ENCODE measurements around the gene RABAC1. TPM values are rescaled to one million over a fixed set of nuclear protein-coding genes. Genes with fewer than 3 reads are reported as not detected.

The RABAC1 gene
- total and polyA plus RNA-seq, 2 of the 4 experiments (the other 2 are of a cell fraction), result 117 to 276 TPM

- TF ChIP-seq RFX5 (IDR thresholded peaks at IDR 0.05; ENCODE audit: low read depth, low read length), result no peak
These were observed 39.3 kb upstream of the RABAC1 start (continued) for GRCh38 chr19:41998246-41999020.

- no peak for DNase-seq
- BruUV-seq (replicated peaks), result no TSS peak
- Histone ChIP-seq H4K91ac (ENCODE audit: insufficient read depth, low read depth, low read length) (no peak overlapping the region), H3K18ac (ENCODE audit: low read depth, low read length) (no peak overlapping the region), H2BK5ac (ENCODE audit: low read depth, low read length, poor library complexity, severe bottlenecking) (no peak overlapping the region), H3K27me3 (ENCODE audit: control insufficient read depth, insufficient read depth, low read length) (peaks cover 79% of the 10 kb centered on the region), H3K27ac (ENCODE audit: insufficient read depth, low read length) (no peak overlapping the region), H4K5ac (ENCODE audit: low read depth, low read length) (no peak overlapping the region), H3K14ac (replicated peaks; ENCODE audit: low read depth, low read length) (no peak overlapping the region), H2AFZ (replicated peaks; ENCODE audit: low read length, poor library complexity) (peak overlapping the region; percentile 21), H2AK5ac (ENCODE audit: low read depth, low read length) (no peak overlapping the region), H3K36me3 (ENCODE audit: control insufficient read depth, insufficient read depth, low read length) (no peaks in the 10 kb centered on the region), H3K9ac (ENCODE audit: low read depth, low read length) (no peak overlapping the region), H3K56ac (ENCODE audit: extremely low read depth, insufficient read depth, low read length) (no peak overlapping the region), H4K20me1 (ENCODE audit: insufficient read depth, low read length) (peaks cover 3% of the 10 kb centered on the region), H2BK120ac (ENCODE audit: low read depth, low read length) (no peak overlapping the region), H3K4me2 (ENCODE audit: low read depth, low read length) (no peak overlapping the region), H3K9me1 (ENCODE audit: insufficient read depth, low read length) (peaks cover 8% of the 10 kb centered on the region; the same call in 1 of the 2 replicates), H2AK9ac (replicated peaks; ENCODE audit: low read depth, low read length, poor library complexity) (no peak overlapping the region), H4K8ac (ENCODE audit: low read depth in 2 of 2, low read length in 2 of 2) (no peak overlapping the region), H3K9me3 (ENCODE audit: control insufficient read depth, insufficient read depth, low read length) (no peaks in the 10 kb centered on the region), H3K4me1 (ENCODE audit: control insufficient read depth, insufficient read depth, low read length) (no peaks in the 10 kb centered on the region), H3K23ac (ENCODE audit: low read depth, low read length) (no peak overlapping the region), H2BK15ac (ENCODE audit: low read depth, low read length) (no peak overlapping the region), H2BK20ac (ENCODE audit: low read depth, low read length) (no peak overlapping the region), H3K4ac (ENCODE audit: low read depth, low read length) (no peak overlapping the region), H3K79me1 (ENCODE audit: low read depth in 1 of 2, low read length in 2 of 2) (no peaks in the 10 kb centered on the region), H3K4me3 (ENCODE audit: insufficient read depth, low read depth, low read length) (no peak overlapping the region)
- intact Hi-C loops (cut with micrococcal nuclease) (loop anchor here (1.0 kb wide), 1 partner anchor 36 kb away; no protein-coding TSS in a partner anchor), in situ Hi-C loops (cut with MboI; ENCODE audit: low sequenced_read_pairs) (no loop called here), dilution Hi-C loops (cut with HindIII; ENCODE audit: low sequenced_read_pairs, unreplicated experiment) (no loop called here)
- ChIA-PET CTCF (no interaction called here), POLR2A (ENCODE audit: unreplicated experiment) (no interaction called here)
- ATAC-seq (ENCODE audit: low read depth), result no peak
- TF ChIP-seq FOS (IDR thresholded peaks at IDR 0.05; ENCODE audit: low read depth, low read length) (no peak), CHD1 (IDR thresholded peaks at IDR 0.05; ENCODE audit: low read depth, low read length) (no peak)
- WGBS, 2 experiments (ENCODE audit: extremely low coverage in 2 of 2, insufficient read length in 1 of 2), result no CpG with 5 or more reads among the region's 14 CpGs
These were observed 38.7 kb upstream of the RABAC1 start for GRCh38 chr19:41997851-41998229.

All from IMR-90 (cell line).